Measurements from ENCODE around the gene FHIP2A.
"Not testable (repeated sequence)": the region's sequence is repeated elsewhere in the genome, so short reads cannot be mapped to it uniquely, and the experiment has no call there.

Gene FHIP2A

DNA sequence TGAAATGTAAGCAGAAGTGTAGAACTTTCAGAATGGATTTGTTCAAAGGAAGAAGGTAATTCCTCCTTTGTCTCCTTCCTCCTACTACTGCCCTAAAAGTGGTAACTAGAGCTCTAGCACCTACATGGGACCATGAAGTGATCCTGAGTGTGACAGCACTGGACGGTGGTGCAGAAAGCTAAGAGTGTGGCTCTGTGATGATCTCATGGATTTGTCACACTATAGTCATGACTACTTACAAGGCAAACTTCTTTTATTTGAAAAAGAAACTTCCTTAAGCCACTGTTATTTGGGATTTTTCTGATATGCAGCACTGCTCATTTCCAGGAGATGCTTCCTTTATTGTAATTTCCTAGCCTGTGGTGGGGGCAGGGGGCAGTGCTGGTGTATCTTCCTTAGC is 5.8 kb upstream of the FHIP2A start:
- no peak for DNase-seq (ENCODE audit: low read depth)

DNA sequence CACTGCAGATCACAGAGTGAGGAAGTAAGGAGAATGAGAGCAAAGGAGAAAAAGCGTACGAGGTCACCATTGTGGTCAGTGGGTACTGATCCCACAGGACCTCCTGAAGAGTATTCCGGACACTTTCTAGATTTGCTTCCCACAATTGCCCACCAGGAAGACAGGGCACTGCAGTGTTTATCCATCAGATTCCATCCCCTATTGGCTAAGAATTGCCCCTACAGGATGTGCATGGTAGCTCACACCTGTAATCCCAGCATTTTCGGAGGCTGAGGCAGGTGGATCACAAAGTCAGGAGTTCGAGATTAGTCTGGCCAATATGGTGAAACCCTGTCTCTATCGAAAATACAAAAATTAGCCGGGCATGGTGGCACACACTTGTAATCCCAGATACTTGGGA is 5.3 kb upstream of the FHIP2A start:
- DNase-seq (ENCODE audit: low read depth) = no peak

DNA sequence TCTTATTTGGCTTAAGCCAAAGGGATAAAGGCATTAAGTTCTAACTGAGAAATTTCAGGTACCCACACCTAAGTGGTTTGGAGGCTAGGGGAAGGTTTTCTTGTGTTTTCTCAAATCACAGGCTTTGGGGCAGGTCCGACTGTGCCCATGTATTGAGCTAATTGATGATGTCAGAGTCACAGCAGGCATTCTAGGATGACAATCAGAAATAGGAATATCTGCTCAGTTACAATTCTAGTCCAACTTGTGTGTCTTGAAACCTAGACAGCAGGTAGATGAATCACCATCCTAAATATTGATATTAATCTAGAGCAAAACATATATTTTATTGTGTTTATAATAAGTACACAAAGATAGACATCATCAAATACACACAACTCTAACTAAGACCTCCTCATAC is 2.3 kb upstream of the FHIP2A start:
- DNase-seq (ENCODE audit: low read depth) = no peak

DNA sequence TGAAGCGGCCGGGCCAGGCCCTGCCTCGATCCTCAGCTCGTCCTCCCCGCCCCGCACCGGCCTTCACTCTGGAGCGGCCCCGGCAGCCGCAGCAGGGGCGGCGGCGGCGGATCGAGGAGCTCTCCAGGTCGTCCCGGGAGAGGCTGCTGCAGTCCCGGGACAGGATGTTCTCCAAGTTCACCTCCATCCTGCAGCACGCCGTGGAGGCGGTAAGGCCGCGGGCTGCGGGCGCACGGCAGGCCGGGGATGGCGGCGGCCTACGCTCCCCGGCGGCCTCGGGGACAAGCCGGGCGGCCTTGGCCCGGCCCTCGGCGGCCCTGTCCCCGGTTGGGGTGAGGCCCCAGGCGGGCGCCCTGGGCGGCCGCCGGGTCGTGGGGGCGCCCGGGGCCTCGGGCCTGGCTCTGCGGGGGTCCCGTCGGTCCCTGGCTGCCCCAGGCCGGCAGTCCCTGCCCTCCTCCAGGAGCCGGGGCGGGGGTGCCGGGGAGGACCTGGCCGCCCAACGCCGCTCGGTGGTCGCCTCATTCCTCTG is 399 bp downstream of the FHIP2A start:
- DNase-seq (ENCODE audit: low read depth) = no peak

DNA sequence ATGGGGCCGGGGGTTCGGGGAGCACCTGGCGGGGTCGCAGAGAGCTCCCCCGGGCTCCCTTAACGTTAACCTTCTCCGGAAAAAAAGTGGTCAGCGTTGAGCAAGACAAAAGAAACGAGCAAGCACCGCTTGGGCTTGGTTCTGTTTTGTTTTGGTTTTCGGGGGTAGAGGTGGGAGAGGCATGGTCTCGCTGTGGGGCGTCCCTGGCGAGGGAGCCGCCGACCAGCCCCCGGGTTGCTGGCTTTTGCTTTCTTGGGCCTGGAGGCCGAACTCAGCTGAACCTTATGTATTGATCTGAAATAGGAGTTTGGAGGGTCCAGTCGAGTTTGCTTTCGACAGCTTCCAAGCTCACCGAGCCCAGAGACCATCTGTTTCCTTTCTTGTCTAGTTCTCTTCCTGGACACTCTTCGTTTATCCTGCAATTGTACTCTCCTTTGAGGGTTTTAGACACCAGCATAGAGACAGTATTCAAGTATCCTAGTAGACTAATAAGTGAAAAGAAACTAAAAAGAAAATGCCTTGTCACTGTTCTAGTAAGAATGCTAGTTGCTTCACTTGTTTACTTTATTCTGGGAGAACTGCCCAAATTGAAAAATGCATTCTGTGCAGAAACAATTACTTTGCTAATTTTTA is 980 bp downstream of the FHIP2A start:
- DNase-seq (ENCODE audit: low read depth) = no peak

DNA sequence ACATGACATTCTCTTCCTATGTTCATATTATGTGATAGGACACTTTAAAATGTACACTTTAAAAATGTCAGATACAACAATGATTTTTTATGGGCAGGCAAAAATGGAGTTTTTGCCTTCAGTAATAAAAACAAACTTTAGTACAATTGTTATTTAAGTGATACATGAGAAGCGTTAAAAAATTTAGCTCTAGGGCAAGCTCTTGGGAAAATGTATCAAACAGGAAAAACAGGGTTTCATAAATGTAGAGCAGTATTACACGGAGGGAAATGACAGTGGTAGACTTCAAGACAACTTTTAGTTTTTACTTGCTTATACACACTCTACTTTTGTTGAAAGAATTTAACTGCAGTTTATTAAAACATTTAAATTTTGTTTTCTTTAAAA is 1.5 kb downstream of the FHIP2A start:
- DNase-seq (ENCODE audit: low read depth) = no peak

DNA sequence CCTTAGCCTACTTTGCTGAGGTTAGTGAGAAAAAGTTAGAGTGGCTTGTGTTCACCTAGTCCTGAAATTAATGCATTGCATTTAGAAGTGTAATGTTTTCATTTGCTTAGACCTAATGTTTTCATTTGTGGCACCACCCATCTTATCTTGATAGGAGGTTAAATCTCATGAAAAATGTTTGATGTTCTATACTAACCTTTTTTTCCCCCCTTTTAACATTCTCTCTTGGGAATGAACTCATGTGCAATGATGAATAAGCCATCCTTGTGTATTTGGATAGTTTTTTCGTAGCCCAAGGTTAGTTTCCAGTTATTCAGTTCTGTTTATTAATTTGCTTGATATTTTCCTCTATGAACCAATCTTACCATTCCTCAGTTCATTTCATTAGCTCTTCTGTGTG is 2.8 kb downstream of the FHIP2A start:
- no peak for DNase-seq (ENCODE audit: low read depth)

DNA sequence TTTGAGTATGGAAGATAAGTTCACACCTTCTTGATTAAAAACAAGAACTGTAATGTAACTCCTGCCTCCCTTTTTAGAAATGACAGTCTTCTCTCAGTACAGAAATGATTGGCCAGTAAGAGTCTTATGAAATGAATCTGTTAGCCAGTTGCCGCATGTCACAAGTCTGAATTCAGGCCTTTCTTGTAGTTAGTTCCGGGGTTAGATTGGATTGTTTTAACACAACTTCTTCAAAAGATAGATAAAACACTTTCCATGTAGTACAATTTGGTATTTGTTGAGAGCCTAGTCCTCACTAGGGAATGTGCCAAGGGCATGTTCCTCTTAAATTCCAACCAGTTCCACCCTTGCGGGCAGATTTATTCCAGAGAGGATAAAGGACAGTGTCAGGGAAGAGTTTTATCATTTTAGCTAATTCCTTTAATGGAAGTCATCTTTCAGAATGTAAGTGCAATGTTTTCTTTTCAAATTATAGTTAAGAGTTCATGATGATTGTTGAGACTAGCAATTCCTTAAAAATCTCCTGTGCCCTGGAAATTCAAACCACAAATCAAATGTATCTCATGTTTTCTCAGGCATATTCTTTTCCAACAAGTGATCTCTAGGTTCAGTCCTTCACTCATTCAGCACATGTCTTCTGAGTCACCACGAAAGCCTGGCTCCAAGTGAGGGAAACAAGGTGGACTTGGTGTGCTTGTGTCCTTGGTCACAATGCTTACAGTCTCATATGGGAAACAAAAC is 4.1 kb downstream of the FHIP2A start:
- DNase-seq (ENCODE audit: low read depth) = no peak

DNA sequence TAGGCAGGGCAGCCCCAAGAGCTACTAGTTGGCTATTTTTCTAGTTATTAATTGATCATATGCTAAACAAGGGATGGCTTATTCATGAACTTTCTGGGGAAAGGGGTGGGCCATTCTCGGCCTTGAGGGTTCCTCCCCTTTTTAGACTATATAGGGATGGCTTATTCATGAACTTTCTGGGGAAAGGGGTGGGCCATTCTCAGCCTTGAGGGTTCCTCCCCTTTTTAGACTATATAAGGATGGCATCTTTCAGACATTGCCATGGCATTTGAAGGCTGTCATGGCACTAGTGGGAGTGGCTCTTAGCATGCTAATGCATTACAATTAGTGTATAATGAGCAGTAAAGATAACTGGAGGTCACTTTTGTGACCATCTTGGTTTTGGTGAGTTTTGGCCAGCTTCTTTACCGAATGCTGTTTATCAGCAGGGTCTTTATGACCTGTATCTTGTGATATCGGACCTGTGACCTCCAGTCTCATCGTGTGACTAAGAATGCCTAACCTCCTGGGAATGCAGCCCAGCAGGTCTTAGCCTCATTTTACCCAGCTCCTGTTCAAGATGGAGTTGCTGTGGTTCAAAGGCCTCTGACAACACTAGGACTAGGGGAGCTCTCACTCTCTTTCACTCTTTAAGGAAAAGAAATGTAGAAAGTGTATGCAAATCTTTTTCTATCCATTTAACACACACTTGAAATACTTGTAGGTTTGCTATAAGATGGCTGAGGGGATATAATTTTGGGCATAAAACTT is 7.8 kb downstream of the FHIP2A start:
- no peak for DNase-seq (ENCODE audit: low read depth)

DNA sequence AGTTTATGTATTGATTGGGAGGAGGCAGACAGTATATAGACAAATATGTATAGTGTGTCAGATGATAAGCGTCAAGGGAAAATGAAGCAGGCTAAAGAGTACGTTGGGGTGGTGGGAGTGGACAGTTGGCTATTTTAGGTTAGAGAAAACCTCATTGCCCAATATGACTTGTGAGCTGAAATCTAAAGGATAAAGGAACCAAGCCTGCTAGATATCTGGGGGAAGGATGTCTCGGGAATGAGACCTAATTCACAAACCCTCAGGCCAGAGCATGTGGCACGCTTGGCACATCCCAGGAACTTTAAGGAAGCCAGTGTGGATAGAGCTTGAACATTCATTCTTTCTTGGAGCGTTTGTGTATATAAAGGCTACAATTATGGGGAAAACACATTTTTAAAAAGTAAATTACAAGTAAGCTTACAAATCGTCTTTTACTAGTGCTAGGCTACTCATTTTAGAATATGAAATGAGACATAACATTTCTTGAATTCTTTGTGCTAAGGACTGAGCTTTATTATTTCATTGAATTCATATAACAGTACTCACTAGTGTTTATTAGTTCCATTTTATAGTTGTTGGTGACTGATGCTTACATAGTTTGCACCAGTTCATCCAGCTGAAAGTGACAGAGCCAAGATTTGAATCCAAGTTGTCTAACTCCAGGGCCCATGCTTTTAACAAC is 9.7 kb downstream of the FHIP2A start:
- DNase-seq (ENCODE audit: low read depth) = no peak

DNA sequence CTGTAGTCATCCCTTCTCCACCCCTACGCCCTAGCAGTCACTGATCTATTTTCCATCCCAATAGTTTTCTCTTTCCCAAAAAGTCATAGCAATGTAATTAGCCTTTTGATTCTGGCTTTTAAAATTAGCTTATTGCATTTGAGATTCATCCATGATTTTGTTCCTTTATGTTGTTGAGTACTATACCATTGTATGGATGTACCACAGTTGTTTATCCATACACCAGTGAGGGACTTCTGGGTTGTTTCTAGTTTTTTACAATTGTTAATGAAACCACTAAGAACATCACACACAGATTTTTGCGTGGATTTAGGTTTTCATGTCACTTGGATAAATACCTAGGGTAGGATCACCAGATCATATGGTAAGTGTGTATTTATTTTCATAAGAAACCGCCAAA is 16.1 kb downstream of the FHIP2A start:
- DNase-seq (ENCODE audit: low read depth) = no peak

DNA sequence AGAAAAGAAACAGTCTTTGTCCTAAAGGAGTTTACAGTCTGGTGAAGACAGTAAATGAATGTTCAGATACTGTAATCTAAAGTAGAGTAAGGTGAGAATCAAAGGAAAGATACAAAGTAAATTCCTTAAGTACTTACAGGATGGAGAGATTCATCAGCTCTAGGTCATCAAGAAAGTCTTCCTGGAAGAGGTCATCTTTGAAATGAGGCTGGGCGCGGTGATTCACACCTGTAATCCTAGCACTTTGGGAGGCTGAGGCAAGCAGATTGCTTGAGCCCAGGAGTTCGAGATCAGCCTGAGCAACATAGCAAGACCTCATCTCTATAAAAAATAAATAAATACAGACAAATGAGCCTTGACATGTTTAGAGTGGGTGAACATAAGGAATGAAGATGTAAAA is 18.3 kb downstream of the FHIP2A start:
- DNase-seq (ENCODE audit: low read depth) = no peak

DNA sequence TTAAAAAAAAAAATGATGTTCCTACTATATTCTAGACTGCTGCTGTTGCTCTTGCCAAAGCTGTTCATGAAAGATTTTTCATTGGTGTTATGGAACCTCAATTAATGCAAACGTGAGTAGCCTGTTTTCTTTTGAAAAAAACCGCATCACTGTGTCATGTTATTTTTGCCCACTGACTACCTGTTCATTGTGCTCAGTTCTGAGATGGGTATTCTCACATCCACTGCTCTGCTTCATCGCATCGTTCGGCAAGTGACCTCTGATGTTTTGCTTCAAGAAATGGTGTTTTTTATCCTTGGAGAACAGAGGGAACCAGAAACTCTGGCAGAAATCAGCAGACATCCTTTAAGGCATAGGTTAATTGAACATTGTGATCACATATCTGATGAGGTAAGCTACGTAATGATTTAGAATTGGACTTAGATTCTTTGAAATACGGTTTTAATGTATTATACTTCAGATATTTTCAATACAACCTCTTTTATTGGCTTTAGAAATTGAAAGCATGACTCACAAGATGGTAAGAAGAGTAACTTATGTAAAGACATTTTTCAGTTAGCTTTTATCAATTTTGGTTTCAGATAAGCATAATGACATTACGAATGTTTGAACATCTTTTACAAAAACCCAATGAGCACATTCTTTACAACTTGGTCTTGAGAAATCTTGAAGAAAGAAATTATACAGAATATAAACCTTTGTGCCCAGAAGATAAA is 24.6 kb downstream of the FHIP2A start:
- DNase-seq (ENCODE audit: low read depth) = no peak

DNA sequence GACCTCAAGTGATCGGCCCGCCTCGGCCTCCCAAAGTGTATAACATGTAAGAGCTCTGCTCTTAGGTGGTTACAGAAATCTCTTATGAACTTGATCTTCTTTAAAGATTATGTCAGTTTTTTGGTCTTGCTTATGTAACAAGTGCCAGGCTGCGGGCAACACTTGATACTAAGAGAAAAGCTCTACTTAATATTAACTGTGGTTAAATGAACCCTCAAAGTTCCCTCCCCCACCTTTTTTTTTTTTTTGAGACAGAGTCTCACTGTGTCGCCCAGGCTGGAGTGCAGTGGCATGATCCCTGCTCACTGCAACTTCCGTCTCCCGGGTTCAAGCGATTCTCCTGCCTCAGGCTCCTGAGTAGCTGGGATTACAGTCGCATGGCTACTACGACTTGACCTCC is 25.9 kb downstream of the FHIP2A start:
- not testable (repeated sequence) for DNase-seq (ENCODE audit: low read depth)

DNA sequence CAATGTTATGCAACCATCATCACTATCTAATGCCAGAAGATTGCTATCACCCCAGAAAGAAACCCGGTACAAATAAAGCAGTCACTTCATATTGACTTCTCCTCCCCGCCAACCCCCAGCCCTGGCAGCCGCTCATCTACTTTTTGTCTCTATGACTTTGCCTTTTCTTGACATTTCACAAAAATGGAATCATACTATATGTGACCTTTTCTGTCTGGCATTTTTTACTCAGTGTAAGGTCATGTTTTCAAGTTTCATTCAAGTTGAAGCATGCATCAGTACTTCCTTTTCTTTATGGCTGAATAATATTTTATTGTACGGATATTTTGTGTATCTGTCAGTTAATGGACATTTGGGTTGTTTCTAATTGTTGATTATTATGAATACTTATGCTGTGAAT is 28.1 kb downstream of the FHIP2A start:
- DNase-seq (ENCODE audit: low read depth) = no peak

DNA sequence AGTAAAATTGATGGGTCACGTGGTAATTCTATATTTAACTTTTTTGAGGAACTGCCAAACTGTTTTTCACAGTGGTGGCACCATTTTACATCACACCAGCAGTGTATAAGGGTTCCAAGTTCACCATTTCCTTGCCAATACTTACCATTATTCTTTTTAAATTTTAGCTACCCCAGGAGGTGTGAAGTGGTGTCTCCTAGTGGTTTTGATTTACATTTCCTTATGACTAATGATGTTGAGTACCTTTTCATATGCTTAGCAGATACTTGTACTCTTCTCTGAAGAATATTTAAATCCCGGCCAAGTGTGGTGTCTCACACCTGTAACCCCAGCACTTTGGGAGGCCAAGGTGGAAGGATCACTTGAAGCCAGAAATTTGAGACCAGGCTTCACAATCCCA is 28.5 kb downstream of the FHIP2A start:
- DNase-seq (ENCODE audit: low read depth) = no peak

DNA sequence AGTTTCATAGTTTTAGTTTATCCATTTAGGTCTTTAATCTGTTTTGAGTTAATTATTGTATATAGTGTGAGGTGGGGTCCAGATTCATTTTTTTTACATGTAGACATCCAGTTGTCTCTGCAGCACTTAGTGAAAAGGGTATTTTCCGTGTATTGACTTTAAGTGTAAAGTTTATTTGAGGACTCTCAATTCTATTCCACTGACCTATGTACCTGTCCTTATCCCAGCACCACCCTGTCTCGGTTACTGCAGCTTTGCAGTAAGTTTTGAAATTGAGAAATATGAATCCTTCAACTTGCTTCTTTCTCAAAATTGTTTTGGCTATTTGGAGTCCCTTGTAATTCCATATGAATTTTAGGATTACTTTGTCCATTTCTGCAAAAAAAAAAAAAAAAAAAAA is 29.8 kb downstream of the FHIP2A start:
- DNase-seq (ENCODE audit: low read depth) = no peak

DNA sequence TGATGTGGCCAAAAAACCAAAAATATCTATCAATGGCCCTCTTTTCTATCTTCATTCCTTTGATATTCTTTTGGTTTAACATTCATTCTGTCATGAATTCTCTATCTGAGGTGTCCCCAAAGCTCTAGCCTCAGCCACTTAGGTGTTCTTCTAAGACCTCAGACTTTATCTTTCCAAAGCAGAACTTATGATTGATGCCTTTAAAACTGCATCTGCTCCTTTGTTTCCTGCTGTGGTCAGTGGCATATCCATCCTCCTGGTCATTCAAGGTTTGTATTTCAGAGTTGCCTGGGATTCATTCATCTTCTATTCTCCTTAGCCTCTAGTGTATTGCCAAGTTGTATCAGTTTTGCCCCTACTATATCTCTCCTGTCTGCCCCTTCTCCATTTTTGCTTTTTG is 30.6 kb downstream of the FHIP2A start:
- DNase-seq (ENCODE audit: low read depth) = no peak

DNA sequence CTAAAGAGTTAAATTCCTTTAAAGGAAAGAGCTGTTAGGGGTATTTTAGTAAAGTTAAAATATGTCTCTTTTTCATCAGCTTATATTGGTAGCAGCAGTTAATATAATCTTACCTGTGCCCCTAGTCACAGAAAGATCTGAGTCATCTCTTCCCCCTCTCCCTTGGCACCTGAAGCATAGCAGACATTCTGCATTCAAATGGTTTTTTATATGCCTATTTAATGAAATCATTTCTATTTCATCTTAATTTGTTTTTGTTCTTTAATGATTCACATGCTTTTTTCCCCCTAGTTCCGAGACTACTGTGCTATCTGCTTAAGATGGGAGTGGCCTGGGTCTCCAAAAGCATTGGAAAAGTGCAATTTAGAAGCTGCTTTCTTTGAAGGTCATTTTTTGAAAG is 33.3 kb downstream of the FHIP2A start:
- DNase-seq (ENCODE audit: low read depth) = no peak

DNA sequence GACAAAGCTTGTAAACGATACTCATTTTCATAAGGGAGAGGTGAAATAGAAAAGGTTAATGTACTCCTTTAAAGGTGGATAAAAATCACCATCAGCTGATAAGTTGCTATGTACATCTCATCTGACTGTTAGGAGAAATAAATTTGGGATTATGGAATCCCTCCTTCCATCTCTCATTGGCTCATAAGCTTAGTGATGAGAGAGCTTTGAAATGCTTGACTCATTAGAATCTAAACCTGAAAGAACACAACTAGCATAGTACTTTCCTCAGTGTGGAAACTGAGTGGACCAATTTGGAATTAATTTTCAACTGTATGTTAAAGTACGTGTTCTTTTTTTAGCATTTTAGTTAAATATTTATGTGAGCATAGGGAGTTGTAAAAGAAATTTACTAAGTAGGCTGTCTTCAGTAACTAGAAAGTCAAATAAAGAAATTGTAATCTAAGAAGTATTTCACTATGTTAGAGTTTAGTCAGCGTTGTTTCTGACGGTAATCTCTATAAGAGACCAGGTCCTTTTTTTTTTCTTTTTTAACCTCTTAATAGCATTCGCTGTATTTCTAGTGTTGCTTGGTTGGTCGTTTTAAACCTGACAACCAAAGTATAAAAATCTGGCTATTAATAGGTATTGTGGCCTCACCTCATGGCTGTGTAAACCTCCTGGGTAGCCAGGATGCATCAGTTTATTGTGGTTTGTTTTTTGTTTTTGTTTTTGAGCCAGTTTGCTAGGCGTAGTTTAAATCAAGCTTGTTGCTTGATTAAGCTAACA is 34.4 kb downstream of the FHIP2A start:
- no peak for DNase-seq (ENCODE audit: low read depth)

All from T follicular helper cell (primary cell).